WTC11 (cell line): ENCODE results near the gene NFATC2.

Experiments
- CBFB ChIP-seq: sonication (generic); formaldehyde crosslinking; IDR thresholded peaks from 2 replicates; pipeline ENCODE4 v1.8.1; 2022; ENCODE audit warnings: mild to moderate bottlenecking, low read depth, missing genetic modification reagents
- CREB1 ChIP-seq: sonication (generic); formaldehyde crosslinking; IDR thresholded peaks from 2 replicates; pipeline ENCODE4 v1.8.0; 2023; ENCODE audit warnings: mild to moderate bottlenecking, missing genetic modification reagents
- FOXK1 ChIP-seq: sonication (generic); formaldehyde crosslinking; IDR thresholded peaks from 2 replicates; pipeline ENCODE4 v1.8.0; 2022; ENCODE audit warnings: mild to moderate bottlenecking, moderate library complexity, missing genetic modification reagents
- MXD4 ChIP-seq: fragments of 250-450 bp; sonication (Bioruptor Pico); IDR thresholded peaks from 2 replicates; pipeline ENCODE4 v1.8.0; 2021; ENCODE audit warnings: mild to moderate bottlenecking, moderate library complexity, borderline replicate concordance
- NR2C2 ChIP-seq: sonication (generic); formaldehyde crosslinking; IDR thresholded peaks from 2 replicates; pipeline ENCODE4 v1.8.0; 2022; ENCODE audit warnings: mild to moderate bottlenecking, missing genetic modification reagents
- SOX15 ChIP-seq: fragments of 250-450 bp; sonication (Bioruptor Pico); IDR thresholded peaks from 2 replicates; pipeline ENCODE4 v1.9.0; 2021; ENCODE audit warnings: mild to moderate bottlenecking
- ZNF512 ChIP-seq: sonication (generic); formaldehyde crosslinking; IDR thresholded peaks from 2 replicates; pipeline ENCODE4 v1.8.1; 2022; ENCODE audit warnings: missing genetic modification reagents, borderline replicate concordance
- TF ChIP-seq, protein P1 (sequence below): fragments of 200-600 bp; IDR thresholded peaks from 2 replicates; pipeline ENCODE4 v1.8.0; 2022; ENCODE audit warnings: antibody characterized with exemption
- TF ChIP-seq, protein P2 (sequence below): sonication (generic); formaldehyde crosslinking; IDR thresholded peaks from 2 replicates; pipeline ENCODE4 v1.8.0; 2022; ENCODE audit warnings: mild to moderate bottlenecking, missing genetic modification reagents

DNA sequence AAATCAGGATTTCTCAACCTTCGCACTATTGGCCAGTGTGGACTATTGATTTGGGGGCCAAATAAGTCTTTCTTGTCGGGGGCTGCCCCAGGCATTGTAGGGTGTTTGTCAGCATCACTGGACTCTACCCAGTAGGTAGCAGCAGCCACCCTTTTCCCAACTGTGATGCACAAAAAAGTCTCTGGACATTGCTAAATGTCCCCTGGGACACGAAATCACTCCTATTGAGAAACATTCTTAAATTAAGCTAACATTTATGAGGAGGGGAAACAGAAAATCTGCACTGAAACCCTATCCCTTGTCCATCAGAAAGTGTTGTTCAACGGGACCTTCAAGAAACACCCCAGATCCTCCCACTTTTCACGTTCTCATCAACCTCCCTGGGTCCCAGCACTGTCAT is 54.2 kb downstream of the NFATC2 start:
- TF ChIP-seq, protein P1, sequence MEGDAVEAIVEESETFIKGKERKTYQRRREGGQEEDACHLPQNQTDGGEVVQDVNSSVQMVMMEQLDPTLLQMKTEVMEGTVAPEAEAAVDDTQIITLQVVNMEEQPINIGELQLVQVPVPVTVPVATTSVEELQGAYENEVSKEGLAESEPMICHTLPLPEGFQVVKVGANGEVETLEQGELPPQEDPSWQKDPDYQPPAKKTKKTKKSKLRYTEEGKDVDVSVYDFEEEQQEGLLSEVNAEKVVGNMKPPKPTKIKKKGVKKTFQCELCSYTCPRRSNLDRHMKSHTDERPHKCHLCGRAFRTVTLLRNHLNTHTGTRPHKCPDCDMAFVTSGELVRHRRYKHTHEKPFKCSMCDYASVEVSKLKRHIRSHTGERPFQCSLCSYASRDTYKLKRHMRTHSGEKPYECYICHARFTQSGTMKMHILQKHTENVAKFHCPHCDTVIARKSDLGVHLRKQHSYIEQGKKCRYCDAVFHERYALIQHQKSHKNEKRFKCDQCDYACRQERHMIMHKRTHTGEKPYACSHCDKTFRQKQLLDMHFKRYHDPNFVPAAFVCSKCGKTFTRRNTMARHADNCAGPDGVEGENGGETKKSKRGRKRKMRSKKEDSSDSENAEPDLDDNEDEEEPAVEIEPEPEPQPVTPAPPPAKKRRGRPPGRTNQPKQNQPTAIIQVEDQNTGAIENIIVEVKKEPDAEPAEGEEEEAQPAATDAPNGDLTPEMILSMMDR, result no peak
- no peak for TF ChIP-seq NR2C2 (CRISPR knock-in tag)
- TF ChIP-seq SOX15 (CRISPR knock-in tag), result no peak
- TF ChIP-seq, protein P2, sequence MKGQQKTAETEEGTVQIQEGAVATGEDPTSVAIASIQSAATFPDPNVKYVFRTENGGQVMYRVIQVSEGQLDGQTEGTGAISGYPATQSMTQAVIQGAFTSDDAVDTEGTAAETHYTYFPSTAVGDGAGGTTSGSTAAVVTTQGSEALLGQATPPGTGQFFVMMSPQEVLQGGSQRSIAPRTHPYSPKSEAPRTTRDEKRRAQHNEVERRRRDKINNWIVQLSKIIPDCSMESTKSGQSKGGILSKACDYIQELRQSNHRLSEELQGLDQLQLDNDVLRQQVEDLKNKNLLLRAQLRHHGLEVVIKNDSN, result no peak
- no peak for TF ChIP-seq ZNF512 (CRISPR knock-in tag)
- no peak for TF ChIP-seq CREB1 (CRISPR knock-in tag)
- TF ChIP-seq CBFB, result no peak
- TF ChIP-seq MXD4 (CRISPR knock-in tag), result no peak
- no peak for TF ChIP-seq FOXK1 (CRISPR knock-in tag)
